Activated CD8-positive, alpha-beta memory T cell treated with anti-CD3 and anti-CD28 coated beads, Interleukin-2, amount 50 U/mL, for 1 hour (primary cell): ENCODE results near the gene GNAI1.

Experiments
- DNase-seq: peaks from one replicate; pipeline ENCODE4 v3.0.0-alpha.2; 2020; ENCODE audit errors: extremely low read depth

Gene GNAI1

DNA sequence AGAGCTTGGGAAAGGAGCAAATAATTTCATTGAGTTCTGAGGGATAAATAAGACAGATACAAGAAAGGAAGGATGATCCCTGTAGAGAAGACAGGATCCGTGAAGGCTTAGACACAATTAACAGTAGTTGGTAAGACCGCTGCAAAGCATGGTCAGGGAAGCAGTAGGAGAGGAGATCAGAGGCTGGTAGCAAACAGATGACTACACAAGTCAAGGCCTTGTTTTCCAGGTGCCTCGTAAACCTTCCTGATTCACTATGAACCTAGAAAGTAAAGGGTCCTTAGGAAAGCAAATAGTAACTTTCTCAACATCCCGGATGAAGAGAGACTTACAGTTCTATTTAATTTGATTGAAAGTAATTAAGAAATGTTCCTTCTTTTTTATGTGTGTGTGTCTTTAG lies 118.6 kb downstream of the GNAI1 start:
- no peak for DNase-seq

GRCh38 chr7:80253653-80254052 lies 119.0 kb downstream of the GNAI1 start:
- no peak for DNase-seq

GRCh38 chr7:80255656-80256055 lies 121.0 kb downstream of the GNAI1 start:
- DNase-seq, result no peak

DNA sequence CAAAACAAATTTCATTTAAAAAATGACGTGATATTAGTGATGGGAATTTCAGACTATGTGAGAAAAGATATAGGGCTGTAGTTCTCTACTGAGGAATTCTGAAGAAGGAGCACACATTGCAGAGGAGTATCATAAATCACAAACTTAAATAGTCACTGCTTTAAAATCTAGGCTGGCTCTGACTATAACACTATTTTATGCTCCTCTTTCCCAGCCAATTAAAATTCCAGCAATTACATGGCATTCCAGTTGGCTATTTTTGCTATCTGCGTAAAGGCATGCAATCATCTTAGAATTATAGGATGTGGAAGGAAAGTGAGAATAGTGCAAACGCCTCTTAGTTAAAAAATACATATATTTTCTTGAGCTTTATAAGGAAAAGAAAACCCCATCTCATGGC lies 123.1 kb downstream of the GNAI1 start:
- DNase-seq, result no peak

GRCh38 chr7:80260606-80261005 lies 126.0 kb downstream of the GNAI1 start:
- DNase-seq, result no peak

GRCh38 chr7:80263333-80263732 lies 128.7 kb downstream of the GNAI1 start:
- DNase-seq, result no peak

GRCh38 chr7:80263821-80264220 lies 129.2 kb downstream of the GNAI1 start:
- no peak for DNase-seq

GRCh38 chr7:80264769-80265495 lies 130.3 kb downstream of the GNAI1 start:
- no peak for DNase-seq

DNA sequence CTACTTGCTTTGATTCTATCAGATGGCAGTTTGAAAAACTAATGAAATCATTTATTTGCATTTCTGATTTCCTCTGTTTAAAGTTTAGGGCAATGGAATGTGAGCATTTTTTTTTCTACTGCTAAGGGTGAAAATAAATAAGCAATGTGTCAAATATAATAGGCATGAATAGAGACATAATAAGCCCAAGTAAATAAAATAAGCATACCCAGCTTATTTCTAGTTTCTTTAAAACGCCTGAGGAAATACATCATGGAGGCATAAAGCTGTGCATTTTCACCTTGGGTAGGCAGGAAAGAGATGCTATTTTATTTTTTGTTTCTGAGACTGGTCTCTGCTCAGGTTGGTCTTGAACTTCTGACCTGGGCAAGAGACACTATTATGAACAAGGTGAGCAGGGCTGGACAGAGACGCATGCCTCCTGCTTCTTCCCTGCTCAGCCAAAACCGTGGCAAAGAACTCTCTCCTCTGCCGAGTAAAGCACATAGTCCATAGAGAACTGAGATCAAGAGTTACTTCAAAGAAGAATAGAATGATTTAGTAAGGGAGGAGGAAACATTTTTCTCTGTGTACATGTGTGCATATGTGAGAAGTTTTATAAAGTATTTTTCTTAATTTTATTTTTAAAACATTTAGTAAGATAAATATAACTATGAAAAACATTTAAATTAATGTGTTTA lies 138.1 kb downstream of the GNAI1 start:
- DNase-seq, result no peak

DNA sequence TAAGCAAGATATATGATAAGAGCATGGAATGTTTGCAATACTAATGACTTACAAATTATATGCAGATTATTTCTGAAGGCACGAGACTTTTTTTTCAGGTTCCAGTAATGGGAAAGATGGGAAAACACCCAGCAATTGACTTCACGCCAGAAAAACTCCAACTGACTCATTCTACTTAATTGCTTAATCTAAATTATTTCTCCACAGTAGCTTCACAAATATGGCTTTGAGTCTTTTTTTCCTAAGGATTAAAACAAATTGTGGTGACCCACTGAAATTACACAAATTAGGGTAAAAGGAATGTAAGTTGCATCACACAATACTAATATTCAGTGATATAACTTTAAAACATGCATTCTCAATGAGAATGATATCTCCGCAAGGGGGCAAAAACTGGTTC lies 138.7 kb downstream of the GNAI1 start:
- no peak for DNase-seq

- no peak for DNase-seq
Measured at GRCh38 chr7:80275192-80275605, 140.6 kb downstream of the GNAI1 start.
